Activated CD4-positive, alpha-beta T cell treated with anti-CD3 and anti-CD28 coated beads, Interleukin-2, amount 50 U/mL, for 16 hours (primary cell): Measurements from ENCODE around the gene ESD.
"Not testable (repeated sequence)": the region's sequence is repeated elsewhere in the genome, so short reads cannot be mapped to it uniquely, and the experiment has no call there.

Experiments used
- DNase-seq: peaks from one replicate; pipeline ENCODE4 v3.0.0-alpha.2; 2020

ESD gene, protein sequence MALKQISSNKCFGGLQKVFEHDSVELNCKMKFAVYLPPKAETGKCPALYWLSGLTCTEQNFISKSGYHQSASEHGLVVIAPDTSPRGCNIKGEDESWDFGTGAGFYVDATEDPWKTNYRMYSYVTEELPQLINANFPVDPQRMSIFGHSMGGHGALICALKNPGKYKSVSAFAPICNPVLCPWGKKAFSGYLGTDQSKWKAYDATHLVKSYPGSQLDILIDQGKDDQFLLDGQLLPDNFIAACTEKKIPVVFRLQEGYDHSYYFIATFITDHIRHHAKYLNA

DNA sequence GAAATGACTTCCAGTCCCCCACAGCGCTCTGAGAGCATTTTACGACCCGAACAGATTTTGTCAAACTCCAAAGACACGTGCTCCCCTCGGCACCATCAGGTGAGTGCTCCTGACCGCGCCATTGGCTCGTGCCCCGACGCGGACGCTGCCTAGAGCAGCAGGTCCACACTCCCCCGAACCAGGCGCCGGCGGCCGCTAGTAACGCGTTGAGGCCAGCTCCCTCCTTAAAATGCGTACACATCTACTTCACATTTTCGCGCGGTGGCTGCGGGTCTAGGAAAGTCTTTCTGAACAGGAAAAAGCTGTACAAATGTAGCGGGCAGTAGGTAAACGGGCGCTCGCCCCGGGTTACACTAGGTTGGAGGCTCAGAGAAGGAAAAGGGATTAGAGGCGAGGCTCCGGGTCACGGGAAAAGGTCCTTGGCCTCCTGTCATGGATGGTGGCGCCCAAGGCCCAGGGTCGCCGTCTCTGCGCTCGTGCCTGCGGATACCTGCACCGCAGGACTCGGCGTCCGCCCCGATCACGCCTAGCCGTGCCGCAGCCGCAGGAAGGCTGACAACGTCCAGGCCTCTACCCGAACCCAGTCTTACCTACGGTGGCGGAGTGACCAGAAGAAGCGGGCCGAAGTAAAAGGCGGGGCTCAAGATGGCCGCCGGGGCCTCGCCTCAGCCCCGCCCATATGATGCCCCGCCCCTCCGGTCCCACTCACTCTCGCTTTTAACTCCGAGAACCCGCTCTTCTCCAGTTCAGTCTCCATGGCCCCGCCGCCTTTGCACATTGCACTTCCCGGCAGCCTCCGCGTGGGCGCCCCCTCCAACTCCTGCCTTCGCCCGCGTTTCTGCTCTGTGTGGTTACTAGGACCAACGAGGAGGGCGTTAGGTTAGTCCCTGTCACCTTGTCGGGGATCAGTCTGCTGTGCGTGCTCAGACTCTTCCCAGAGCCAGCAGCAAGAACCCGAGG lies at the start of gene ESD:
Gene ESD (minus strand): TSS at position 647 of the 960 bp plus-strand sequence. CDS start 5,748 bp downstream, outside the sequence.
- peak; percentile 95 for DNase-seq

- no peak for DNase-seq
Observed at GRCh38 chr13:46846726-46847125, 49.8 kb upstream of the ESD start.

GRCh38 chr13:46845146-46845545 lies 48.2 kb upstream of the ESD start:
- no peak for DNase-seq

- no peak for DNase-seq
Observed at GRCh38 chr13:46844431-46844830, 47.5 kb upstream of the ESD start.

GRCh38 chr13:46839399-46839798 lies 42.4 kb upstream of the ESD start:
- no peak for DNase-seq

DNA sequence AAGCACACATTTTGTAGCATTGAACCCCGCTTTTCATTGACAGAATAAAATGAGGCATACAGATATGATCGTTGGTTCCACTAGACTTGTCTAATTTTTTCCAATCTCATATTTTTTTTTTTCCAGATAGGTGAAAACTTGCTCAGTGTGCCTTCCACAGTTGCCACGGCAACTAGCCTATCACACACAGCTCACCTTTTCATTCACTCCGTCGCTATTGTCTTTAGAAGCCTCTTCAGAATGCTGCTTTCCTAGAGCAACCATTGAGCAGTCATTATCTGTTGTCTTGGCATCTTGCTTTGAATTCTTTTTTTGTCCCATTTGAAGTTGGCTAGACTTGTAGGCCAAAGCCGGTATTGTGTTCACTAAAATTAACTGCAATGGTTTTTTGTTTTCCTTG lies 37.7 kb upstream of the ESD start:
- no peak for DNase-seq

DNA sequence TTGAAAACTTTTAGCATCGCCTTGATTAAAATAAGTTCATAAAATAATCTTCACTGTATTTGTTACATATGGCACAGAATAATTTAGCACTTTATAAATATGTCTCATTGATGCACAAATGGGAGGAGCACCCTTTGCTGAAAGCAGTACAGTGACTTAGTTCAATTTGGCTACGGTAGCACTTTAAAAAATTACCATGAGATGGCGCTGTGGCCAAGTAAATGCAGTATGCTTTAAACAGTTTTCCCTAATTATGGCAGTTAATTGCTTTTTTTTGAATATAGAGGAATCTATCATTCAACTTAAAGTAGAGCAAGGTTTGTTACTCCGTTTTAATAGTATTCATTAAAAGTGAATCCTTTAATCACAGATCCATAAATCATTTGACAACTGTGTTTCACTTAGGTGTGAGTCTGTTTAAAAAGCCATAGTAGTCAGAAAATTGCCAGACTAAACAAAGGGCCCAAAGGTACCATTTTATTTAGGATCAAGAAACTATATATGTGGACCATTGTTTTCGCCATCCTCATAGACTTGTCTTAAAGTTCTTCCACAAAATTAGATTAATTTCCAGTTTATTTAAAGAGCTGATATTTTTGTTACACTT lies 34.7 kb upstream of the ESD start:
- DNase-seq: peak; percentile 37

GRCh38 chr13:46830405-46831005 lies 33.5 kb upstream of the ESD start:
- no peak for DNase-seq

- no peak for DNase-seq
Observed at GRCh38 chr13:46822551-46822950, 25.6 kb upstream of the ESD start.

DNA sequence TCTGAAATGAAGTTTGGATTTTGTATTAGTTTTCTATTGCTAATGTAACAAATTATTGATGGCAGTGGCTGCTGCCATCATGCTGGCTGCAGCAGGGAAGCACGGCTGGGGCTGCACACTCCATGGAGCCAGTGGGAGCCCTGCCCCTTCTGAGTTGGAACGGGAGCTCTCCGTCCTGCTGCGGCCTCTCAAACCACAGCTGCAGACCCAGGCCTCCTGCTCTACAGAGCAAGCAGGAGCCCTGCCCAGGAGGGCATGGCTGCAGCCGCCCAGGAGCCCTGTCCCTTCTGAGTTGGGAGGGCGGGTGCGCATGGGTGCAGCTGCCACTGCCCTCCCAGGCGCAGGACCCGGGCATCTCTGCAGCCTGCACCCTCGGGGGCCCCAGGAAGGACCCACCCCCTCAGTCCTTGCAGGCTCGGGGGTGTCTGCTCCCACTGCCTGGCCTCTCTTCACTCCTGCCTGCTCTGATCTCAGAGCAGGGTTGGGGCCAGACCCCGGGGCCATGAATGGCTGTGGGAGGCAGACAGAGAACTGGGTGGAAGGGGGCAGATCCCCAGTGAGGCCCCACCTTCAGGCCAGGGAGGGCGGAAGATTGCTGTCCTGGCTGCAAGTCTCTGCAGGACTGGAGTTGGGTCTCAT lies 21.0 kb upstream of the ESD start:
- no peak for DNase-seq

DNA sequence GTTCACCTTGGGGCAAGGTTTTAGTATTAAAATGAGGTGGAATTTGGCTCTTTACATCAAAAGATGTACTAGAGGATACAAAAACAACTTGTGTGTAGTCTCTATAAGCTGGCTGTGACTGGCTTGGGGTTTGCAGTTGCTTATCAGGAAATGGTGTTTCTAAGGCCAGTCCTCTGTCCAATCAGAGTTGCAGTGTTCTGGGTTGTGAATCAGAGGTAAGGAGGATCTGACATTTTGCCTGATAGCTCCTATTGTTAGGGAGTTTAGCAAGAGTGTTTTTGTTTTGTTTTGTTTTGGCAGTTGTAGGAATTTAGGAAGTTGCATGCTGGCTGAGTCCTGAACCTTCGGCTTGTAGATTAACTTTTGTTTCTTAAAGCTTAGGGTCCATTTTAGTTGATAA lies 20.1 kb upstream of the ESD start:
- DNase-seq: no peak

- DNase-seq: no peak
Observed at GRCh38 chr13:46816371-46816770, 19.4 kb upstream of the ESD start.

DNA sequence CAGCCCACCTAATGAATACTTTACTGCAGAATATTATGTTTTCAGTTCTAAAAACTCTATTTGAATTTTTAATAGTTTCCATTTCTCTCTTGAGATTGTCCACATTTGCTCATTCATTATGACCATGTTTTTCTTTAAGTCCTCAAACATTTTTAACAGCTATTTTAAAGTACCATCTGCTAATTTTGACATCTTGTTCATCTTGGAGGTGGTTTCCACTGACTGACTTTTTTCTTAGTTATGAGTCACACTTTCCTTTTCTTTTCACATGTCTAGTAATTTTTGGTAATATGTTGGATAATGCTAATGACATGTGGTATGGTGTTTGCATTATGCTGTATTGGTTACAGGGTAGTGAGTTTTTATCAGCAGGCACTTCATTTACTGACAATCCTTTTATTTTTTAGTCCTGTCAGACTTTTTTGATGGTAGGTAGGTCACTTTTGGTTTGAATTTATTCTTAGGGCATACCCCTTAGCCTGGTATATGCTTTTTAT lies 15.4 kb upstream of the ESD start:
- DNase-seq: no peak

- DNase-seq: no peak
Observed at GRCh38 chr13:46810440-46810839, 13.5 kb upstream of the ESD start.

- not testable (repeated sequence) for DNase-seq
Observed at GRCh38 chr13:46804921-46805320, 8.0 kb upstream of the ESD start.

- DNase-seq: no peak
Observed at GRCh38 chr13:46804391-46804815, 7.4 kb upstream of the ESD start.

GRCh38 chr13:46803586-46803985 lies 6.6 kb upstream of the ESD start:
- DNase-seq: no peak

DNA sequence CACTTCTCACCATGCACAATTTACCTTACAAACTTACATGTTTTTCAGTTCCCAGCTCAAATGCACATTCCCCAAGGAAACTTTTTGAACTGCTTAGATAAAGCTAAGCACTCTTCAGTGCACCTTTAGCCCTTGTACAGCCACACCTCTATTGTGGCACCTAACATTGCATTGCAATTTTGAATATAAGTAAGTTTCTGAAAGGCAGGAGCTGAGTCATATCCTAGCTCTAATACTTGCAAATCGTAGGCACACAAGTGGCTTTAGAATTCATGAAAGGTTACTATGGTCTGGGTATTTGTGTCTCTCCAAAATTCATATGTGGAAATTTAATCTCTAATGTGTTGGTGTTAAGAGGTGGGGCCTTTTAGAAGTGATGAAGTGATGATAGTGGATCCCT lies 4.9 kb upstream of the ESD start:
- no peak for DNase-seq

DNA sequence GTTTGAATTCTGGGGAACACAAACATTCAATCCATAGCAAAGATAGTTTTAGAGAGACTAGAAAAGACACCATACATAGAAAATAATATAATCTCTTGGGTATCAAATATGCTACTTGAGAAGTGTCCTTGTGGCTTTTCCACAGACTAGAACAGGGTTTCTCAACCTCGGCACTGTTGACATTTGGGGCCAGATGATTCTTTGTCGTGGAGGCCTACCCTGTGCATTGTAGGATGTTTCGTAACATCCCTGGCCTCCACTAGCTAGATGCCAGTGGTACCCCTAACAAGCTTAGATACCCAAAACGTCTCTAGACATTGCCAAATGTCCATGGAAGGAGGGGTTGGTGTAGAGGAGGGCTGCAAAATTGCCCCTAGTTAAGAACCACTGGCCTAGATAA lies 2.2 kb upstream of the ESD start:
- DNase-seq: no peak

GRCh38 chr13:46797501-46798237 lies 708 bp upstream of the ESD start:
- no peak for DNase-seq

GRCh38 chr13:46796129-46796514 lies 839 bp downstream of the ESD start:
- DNase-seq: no peak

DNA sequence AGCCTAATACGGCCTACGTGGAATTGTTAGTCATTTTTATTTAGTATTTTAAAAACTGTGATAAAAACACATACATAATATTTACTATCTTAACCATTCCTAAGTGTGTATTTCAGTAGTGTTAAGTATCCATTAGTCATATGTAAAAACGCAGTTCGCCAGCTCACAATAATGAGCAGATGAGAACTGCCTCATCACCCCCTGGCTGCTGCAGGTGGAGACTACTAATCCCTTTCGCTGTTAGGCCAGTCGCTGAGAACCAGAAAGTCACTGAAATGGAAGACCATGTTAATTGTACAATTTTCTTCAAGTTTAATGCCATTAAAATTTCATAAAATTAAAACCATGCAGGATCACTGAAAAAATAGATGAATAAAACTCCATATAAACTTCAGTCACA lies 1.6 kb downstream of the ESD start:
- DNase-seq: no peak
